ENCODE measurements around the gene HRK.

DNA sequence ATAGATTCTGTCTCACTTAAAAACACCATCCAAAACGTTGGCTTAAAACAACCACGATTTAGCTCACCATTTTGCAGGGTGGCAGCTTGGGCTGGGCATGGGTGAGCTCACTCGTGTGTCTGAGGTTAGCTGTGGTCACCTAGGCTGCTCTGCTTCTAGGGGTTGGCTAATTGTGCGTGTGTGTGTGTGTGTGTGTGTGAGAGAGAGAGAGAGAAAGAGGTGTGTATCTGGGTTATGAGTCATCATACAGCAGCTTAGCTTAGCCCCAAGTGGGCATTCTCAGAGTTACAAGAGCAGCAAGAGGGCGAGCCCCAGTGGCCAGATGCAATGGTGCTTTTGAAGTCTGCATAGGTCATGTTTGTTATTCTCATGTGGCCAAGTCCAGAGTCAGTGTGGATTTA is 35.5 kb upstream of the HRK start:
- TF ChIP-seq, protein P1, sequence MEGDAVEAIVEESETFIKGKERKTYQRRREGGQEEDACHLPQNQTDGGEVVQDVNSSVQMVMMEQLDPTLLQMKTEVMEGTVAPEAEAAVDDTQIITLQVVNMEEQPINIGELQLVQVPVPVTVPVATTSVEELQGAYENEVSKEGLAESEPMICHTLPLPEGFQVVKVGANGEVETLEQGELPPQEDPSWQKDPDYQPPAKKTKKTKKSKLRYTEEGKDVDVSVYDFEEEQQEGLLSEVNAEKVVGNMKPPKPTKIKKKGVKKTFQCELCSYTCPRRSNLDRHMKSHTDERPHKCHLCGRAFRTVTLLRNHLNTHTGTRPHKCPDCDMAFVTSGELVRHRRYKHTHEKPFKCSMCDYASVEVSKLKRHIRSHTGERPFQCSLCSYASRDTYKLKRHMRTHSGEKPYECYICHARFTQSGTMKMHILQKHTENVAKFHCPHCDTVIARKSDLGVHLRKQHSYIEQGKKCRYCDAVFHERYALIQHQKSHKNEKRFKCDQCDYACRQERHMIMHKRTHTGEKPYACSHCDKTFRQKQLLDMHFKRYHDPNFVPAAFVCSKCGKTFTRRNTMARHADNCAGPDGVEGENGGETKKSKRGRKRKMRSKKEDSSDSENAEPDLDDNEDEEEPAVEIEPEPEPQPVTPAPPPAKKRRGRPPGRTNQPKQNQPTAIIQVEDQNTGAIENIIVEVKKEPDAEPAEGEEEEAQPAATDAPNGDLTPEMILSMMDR (IDR thresholded peaks at IDR 0.05) = peak in 3 of 6 experiments; percentile 32 to 52 (median 46)
- no peak for TF ChIP-seq POLR2A (IDR thresholded peaks at IDR 0.05)
